Activated CD4-positive, alpha-beta T cell treated with anti-CD3 and anti-CD28 coated beads, Interleukin-2, amount 50 U/mL, for 4 hours (primary cell): Measurements from ENCODE around the gene KIAA0586.
"Not testable (repeated sequence)": the region's sequence is repeated elsewhere in the genome, so short reads cannot be mapped to it uniquely, and the experiment has no call there.

ENCODE experiments used
- DNase-seq, 2 experiments: peaks; one replicate each; pipeline ENCODE4 v3.0.0-alpha.2; 2020

KIAA0586 gene

GRCh38 chr14:58553959-58554358, 126.4 kb downstream of the KIAA0586 start:
- no peak for DNase-seq

DNA sequence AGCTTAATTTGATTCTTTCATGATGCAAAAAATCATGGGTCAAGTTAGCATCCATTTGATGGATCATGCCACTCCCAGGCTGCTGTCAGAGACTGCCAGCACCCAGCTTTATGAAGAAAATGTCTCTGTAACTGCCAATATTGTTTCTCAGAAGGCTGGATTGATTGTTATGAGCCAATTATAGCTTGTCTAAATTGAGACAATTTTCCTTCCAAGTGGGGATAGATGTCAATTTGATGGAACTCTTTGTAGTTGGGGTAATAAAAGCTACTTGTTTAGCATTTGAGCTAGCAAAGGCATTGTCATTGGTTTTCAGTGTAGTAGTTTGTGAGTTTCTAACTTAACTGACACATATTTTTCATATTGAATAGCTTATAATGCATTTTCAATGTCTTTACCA, 128.1 kb downstream of the KIAA0586 start:
- DNase-seq = no peak

GRCh38 chr14:58557242-58557641, 129.7 kb downstream of the KIAA0586 start:
- no peak for DNase-seq

GRCh38 chr14:58560208-58560607, 132.7 kb downstream of the KIAA0586 start:
- no peak for DNase-seq

DNA sequence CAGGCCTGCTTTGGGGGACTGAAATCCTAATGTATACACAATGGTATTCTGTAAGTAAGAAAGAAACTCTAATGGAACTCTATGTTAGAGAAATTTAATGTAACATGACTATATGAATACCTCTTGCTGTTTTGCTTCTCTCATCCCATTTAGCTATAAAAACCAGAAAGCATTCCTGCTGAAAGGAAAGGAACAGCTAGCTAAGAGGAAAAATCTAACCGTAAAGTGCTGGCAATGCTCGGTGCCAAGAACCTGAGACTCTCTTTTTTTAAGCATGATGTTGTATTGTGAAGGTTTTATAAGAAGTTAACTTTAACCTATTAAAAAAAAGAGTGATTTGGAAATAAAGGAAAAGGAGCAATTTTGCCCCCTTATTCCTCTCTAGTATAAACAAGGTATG, 134.6 kb downstream of the KIAA0586 start:
- DNase-seq = no peak

- DNase-seq = no peak
These were observed 136.5 kb downstream of the KIAA0586 start for GRCh38 chr14:58563978-58564377.

DNA sequence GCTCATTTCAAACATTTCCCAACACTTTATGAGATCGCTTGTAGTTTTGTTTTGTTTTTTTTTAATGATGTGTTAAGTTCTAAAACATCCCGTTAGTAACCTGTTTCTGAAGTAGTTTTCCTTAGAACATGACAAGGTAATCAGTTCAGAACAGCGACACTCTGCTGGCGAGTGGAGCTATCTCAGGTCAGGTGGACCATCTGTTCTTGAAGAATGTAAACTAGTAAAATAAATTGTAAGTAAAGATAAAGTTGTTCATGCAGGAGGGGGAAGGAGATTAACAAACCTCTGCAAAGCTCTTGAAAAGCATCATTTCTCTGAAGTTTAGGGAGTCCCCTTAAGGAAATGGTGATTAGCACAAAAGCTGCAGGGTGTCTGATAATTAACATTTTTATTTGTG, 138.3 kb downstream of the KIAA0586 start:
- no peak for DNase-seq

GRCh38 chr14:58566979-58567378, 139.5 kb downstream of the KIAA0586 start:
- DNase-seq = no peak

DNA sequence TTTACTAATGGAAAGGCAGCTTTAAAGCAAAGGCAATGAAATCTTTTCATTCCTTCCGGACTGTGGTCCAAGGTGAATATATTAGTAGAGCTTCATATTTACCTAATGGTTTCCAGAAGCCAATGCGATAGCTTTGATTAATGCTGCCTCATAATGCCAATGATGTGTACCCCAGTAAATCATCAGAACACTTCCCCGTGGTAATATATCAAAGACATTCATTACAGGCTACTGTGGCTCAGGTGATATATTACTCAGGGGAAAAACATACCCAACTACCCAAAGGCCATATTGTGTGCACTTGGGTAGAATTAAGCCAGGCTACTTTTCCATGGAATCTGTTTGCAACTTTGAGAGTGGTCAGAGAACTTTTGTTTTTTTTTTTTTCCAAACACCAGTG, 140.8 kb downstream of the KIAA0586 start:
- DNase-seq = no peak

DNA sequence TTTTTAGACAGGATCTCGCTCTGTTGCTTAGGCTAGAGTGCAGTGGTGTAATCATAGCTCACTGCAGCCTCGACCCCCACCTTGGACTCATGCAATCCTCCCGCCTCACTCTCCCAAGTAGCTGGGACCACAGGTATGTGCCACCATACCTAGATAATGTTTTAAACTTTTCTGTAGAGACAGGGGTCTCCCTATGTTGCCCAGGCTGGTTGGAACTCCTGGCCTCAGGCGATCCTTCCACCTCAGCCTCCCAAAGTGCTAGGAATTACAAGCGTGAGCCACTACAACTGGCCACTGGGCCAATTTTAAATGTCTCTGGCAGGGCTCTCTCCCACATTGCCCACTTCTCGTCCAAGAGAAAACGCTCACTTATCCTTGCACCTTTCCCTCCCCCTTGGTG, 143.7 kb downstream of the KIAA0586 start:
- DNase-seq = no peak

GRCh38 chr14:58571769-58572472, 144.4 kb downstream of the KIAA0586 start:
- peak; percentile 42 to 61 for DNase-seq

DNA sequence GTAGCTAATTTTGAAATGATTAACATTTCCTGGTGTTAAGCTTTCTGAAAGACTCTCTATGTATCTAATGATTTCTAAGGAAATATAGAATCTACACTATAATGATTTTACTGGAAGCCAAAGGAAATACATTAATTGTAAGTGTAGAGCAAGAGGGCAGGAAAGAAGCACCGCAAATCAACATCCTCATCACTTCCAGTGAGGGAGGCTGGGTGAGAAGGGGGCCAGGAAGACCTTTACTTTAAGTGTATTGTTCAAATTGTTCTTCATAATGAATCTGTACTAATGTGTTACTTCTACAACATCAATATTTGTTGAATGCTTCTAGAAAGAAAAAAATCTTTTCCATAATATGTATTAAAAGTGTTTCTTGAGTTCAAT, 144.9 kb downstream of the KIAA0586 start:
- DNase-seq = no peak

- no peak for DNase-seq
These were observed 145.3 kb downstream of the KIAA0586 start for GRCh38 chr14:58572863-58573262.

- DNase-seq = no peak
These were observed 147.1 kb downstream of the KIAA0586 start for GRCh38 chr14:58574623-58575022.

DNA sequence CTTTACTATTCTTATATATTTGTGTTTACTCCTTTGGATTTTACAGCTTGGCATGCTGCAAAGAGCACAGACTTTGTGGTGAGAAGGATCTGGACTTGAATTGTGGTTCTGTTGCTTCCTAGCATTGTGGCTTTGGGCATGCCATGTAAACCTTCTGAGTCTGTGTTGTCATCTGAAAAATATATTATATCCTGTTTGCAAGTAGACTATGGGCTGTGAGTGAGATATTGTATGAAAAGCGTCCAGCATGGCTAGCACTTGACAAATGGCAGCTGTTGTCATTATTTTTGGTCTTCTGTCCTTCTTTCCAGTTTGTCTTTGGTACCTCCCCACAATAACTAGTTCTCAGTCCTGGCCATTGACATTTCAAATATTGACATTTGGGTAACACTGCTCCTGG, 148.4 kb downstream of the KIAA0586 start:
- no peak for DNase-seq

DNA sequence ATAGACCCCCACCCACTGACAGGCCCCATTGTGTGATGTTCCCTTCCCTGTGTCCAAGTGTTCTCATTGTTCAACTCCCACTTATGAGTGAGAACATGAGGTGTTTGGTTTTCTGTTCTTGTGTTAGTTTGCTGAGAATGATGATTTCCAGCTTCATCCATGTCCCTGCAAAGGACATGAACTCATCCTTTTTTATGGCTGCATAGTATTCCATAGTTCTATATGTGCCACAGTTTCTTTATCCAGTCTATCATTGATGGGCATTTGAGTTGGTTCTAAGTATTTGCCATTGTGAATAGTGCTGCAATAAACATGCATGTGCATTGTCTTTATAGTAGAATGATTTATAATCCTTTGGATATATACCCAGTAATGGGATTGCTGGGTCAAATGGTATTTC, 152.5 kb downstream of the KIAA0586 start:
- not testable (repeated sequence) for DNase-seq

GRCh38 chr14:58581389-58581788, 153.9 kb downstream of the KIAA0586 start:
- DNase-seq = not testable (repeated sequence)

GRCh38 chr14:58584383-58584782, 156.9 kb downstream of the KIAA0586 start:
- no peak for DNase-seq

GRCh38 chr14:58587271-58587670, 159.8 kb downstream of the KIAA0586 start:
- DNase-seq = no peak

GRCh38 chr14:58588321-58588720, 160.8 kb downstream of the KIAA0586 start:
- DNase-seq = not testable (repeated sequence)

GRCh38 chr14:58593977-58594376, 166.5 kb downstream of the KIAA0586 start:
- DNase-seq = no peak

DNA sequence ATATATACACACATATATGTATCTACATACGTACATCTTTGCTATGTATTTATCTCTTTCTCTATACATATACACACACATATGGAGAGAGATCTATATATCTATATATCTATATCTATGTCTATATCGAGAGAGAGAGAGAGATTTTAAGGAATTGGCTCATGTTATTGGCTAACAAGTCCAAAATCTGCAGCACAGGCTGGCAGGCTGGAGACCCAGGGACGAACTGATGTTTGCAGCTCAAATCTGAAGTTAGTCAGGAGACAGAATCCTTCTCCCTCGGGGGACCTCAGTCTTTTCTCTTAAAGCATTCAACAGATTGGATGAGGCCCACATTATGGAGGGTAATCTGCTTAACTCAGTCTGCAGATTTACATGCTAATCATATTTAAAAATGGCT, 169.5 kb downstream of the KIAA0586 start:
- no peak for DNase-seq

GRCh38 chr14:58598028-58598803, 170.7 kb downstream of the KIAA0586 start:
- DNase-seq = no peak

GRCh38 chr14:58598804-58599525, 171.4 kb downstream of the KIAA0586 start:
- DNase-seq = no peak
